ENCODE data around the gene CHST10. TPM values are rescaled to one million over a fixed set of nuclear protein-coding genes. Genes with fewer than 3 reads are reported as not detected.

The CHST10 gene
- total RNA-seq, 6 experiments from 2014 or later = 0.19 to 0.88 (median 0.50) TPM

DNA sequence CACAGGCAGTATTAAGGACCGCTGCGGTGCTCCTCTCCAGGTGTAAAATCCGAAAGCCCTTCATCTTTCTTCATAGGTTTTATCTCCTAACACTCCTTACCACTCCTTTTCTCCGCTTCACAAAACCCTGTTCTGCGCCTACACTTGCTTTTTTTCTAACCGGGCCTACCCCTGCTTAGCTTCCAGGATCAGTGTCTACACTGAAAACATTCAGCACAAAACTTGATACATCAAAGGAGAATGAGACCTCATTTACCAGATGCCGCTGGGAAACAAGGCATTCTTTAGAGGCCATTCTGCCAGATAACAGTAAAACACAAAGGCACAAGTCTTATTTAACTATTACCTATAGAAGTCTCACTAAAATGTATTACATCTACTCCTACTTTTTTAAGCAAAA is 13.1 kb downstream of the CHST10 start:
- Histone ChIP-seq H3K4me1 (no peaks in the 10 kb centered on the region), H3K9me3 (no peaks in the 10 kb centered on the region), H3K27ac (no peak overlapping the region), H3K36me3 (no peaks in the 10 kb centered on the region), H3K4me3 (no peak overlapping the region), H3K27me3 (no peaks in the 10 kb centered on the region)
- ATAC-seq (no peak), DNase-seq (no peak)
- 81% methylated on average over 5 of the region's 7 CpGs for WGBS (ENCODE audit: insufficient coverage, low coverage, low lambda C conversion rate, missing lambda C conversion rate)
- intact Hi-C loops (cut with DNase I) = no loop called here
- TF ChIP-seq POLR2A (IDR thresholded peaks at IDR 0.05) (no peak), CTCF (IDR thresholded peaks at IDR 0.05) (no peak)

GRCh38 chr2:100403722-100404121 is 13.7 kb downstream of the CHST10 start:
- H3K9me3 ChIP-seq = no peaks in the 10 kb centered on the region
- no peak overlapping the region for H3K4me3 ChIP-seq
- 57% methylated on average over 6 of the region's 10 CpGs for WGBS (ENCODE audit: insufficient coverage, low coverage, low lambda C conversion rate, missing lambda C conversion rate)
- intact Hi-C loops (cut with DNase I) = no loop called here
- DNase-seq (no peak), ATAC-seq (no peak)
- H3K4me1 ChIP-seq = no peaks in the 10 kb centered on the region
- no peaks in the 10 kb centered on the region for H3K36me3 ChIP-seq
- H3K27ac ChIP-seq = no peak overlapping the region
- H3K27me3 ChIP-seq = no peaks in the 10 kb centered on the region
- TF ChIP-seq CTCF (IDR thresholded peaks at IDR 0.05) (no peak), POLR2A (IDR thresholded peaks at IDR 0.05) (no peak)

DNA sequence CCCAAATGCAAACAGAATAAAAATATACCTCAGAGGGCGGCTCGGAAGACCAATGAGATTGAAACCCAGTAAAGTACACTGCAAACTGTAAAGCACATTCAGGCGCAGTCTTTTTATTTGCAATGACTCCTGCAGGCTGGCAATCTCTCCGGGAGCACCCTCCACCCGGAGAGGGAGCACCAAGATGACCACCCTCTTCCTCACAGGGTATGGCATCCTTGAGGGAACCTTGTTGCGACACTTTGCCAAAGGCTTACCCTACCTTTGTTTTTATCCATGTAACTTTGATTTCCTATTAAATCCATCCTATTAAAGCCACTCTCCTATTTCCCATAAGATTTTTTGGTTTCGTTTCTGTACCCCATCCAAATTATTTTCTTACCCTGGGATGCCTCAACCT is 16.2 kb downstream of the CHST10 start:
- no peak for TF ChIP-seq POLR2A (IDR thresholded peaks at IDR 0.05)
- no peak for TF ChIP-seq CTCF (IDR thresholded peaks at IDR 0.05)
- no peaks in the 10 kb centered on the region for H3K27me3 ChIP-seq
- H3K4me1 ChIP-seq = no peaks in the 10 kb centered on the region
- intact Hi-C loops (cut with DNase I) = no loop called here
- ATAC-seq (no peak), DNase-seq (no peak)
- no peak overlapping the region for H3K27ac ChIP-seq
- H3K4me3 ChIP-seq = no peak overlapping the region
- no peaks in the 10 kb centered on the region for H3K9me3 ChIP-seq
- 80% methylated on average over 4 of the region's 7 CpGs for WGBS (ENCODE audit: insufficient coverage, low coverage, low lambda C conversion rate, missing lambda C conversion rate)
- H3K36me3 ChIP-seq = no peaks in the 10 kb centered on the region

DNA sequence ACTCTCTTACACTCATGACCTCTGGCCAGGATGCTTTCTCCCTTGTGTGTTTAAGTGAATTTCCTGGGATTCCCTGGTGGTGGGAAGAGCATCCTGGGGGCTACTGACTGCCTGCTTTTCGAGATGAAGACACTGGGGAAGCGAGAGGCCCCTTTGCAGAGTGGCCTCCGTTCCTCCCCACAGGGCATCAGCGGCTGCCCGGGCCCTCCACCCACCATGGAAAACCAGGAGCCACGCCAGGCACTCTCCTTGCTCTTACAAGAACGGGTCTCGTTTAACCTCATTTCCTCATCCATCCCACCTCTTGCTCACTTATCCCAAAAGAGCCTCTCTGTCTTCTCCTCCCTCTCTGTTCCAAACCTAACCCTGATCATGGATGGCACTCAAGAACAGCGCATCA is 17.8 kb downstream of the CHST10 start:
- H3K4me1 ChIP-seq = no peaks in the 10 kb centered on the region
- ATAC-seq (no peak), DNase-seq (no peak)
- H3K36me3 ChIP-seq = no peaks in the 10 kb centered on the region
- 100% methylated on average over 2 of the region's 9 CpGs for WGBS (ENCODE audit: insufficient coverage, low coverage, low lambda C conversion rate, missing lambda C conversion rate)
- no peaks in the 10 kb centered on the region for H3K27me3 ChIP-seq
- H3K27ac ChIP-seq = no peak overlapping the region
- no peak overlapping the region for H3K4me3 ChIP-seq
- no peak for TF ChIP-seq CTCF (IDR thresholded peaks at IDR 0.05)
- TF ChIP-seq POLR2A (IDR thresholded peaks at IDR 0.05) = no peak
- intact Hi-C loops (cut with DNase I) = no loop called here
- H3K9me3 ChIP-seq = no peaks in the 10 kb centered on the region

DNA sequence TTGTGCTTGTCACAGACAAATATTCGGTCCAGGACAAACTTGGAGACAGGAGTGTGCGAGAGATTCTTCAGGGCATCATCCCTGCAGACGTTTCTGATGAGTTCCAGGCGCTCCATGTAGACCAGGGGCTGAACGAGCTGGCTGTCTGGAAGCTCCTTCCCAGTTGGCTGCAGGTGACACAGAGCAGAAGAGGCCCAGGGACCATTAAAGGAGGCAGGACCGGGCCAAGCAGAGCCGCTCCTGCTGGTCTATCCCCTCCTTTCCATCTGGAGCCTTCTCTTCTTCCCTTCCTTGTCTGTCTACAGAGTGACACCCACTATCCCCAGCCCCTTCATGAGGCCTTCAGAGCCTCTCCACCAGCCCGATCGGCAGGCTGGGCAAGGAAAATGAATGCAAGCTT is 19.5 kb downstream of the CHST10 start:
- Histone ChIP-seq H3K4me1 (no peaks in the 10 kb centered on the region), H3K4me3 (no peak overlapping the region), H3K27me3 (no peaks in the 10 kb centered on the region), H3K27ac (no peak overlapping the region), H3K9me3 (no peaks in the 10 kb centered on the region), H3K36me3 (no peaks in the 10 kb centered on the region)
- ATAC-seq (no peak), DNase-seq (no peak)
- WGBS (ENCODE audit: insufficient coverage, low coverage, low lambda C conversion rate, missing lambda C conversion rate) = 79% methylated on average over 2 of the region's 9 CpGs
- intact Hi-C loops (cut with DNase I) = no loop called here
- TF ChIP-seq CTCF (IDR thresholded peaks at IDR 0.05) = no peak
- TF ChIP-seq POLR2A (IDR thresholded peaks at IDR 0.05) = no peak
